ENCODE measurements around the gene CNIH4. TPM values are rescaled to one million over a fixed set of nuclear protein-coding genes. Genes with fewer than 3 reads are reported as not detected.

CNIH4 gene
- total and polyA plus RNA-seq, 10 of the 15 experiments (the other 5 are each of a cell fraction or from before 2014, with no cell fraction given): 23.2 to 173 (median 51.4) TPM

DNA sequence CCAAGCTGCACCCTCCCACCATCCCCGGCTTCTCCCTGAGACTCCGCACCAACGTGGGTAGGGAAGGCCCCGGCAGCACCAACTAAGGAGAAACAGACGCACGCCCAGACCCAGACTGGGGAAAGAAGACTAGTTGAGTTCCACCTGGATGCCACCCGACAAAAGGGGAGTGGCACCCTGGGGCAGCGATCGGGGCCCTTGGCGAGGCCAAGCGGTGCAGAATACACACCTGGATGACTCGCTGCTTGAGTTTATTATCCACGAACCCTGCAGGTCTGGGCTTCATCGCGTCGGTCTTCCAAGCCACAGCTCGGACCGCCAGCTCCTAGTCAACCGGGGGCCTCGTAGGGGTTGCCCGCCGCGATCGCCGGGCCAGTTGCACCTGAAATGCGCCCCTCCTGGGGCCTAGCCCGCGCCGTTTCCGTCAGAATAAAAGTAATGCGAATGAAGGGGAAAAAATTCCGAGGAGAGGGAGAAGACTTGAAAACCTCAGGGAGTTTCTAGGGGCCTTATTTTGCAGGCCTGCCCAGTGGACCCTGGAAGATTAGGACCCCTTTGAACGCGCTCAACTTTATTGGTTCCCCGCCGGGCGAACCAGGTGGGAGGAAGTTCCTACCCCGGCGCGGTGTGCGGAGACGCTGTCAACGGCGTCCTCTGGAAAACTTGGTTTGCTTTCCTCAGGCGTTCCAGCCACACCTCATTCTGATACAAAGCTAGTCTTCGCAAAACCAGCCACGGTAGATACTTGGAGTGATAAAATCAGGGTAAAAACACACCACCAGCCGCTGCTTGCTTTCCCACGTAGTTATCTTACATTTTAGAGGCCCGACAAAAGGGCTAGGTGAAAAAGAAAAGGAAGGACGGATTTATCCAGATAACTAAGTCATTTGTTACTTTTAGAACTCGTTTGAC, 26.6 kb upstream of the CNIH4 start, which contains the start of gene NVL (continued):
- TF ChIP-seq PAX8 (IDR thresholded peaks at IDR 0.05) (no peak), ATF3 (IDR thresholded peaks at IDR 0.05; ENCODE audit: borderline replicate concordance, extremely low read depth, low read depth, low read length) (no peak), BMI1 (IDR thresholded peaks at IDR 0.05; ENCODE audit: borderline replicate concordance) (no peak), SRF (IDR thresholded peaks at IDR 0.05; ENCODE audit: low read depth in 2 of 2, low read length in 2 of 2) (no peak), POLR2AphosphoS2 (IDR thresholded peaks at IDR 0.05; ENCODE audit: low read depth, low read length) (peak; percentile 52; the same call in 1 of the 2 replicates), NBN (IDR thresholded peaks at IDR 0.05) (peak; percentile 93), CHD4 (IDR thresholded peaks at IDR 0.05) (no peak), CEBPB (IDR thresholded peaks at IDR 0.05; ENCODE audit: borderline replicate concordance in 1 of 2, low read depth in 2 of 2, low read length in 2 of 2) (no peak), GABPA (IDR thresholded peaks at IDR 0.05; ENCODE audit: low read depth) (peak; percentile 86), MYB (IDR thresholded peaks at IDR 0.05; ENCODE audit: borderline replicate concordance, low read depth, low read length) (peak; percentile 99), HDAC2 (IDR thresholded peaks at IDR 0.05) (no peak), BACH1 (IDR thresholded peaks at IDR 0.05; ENCODE audit: borderline replicate concordance) (no peak), SPI1 (IDR thresholded peaks at IDR 0.05; ENCODE audit: borderline replicate concordance, insufficient read depth, low read depth, low read length) (peak; percentile 64; the same call in 1 of the 2 replicates), PKNOX1 (IDR thresholded peaks at IDR 0.05) (0 out of 2 replicates have a peak, but pooled peaks have one; percentile 17), FOXM1 (IDR thresholded peaks at IDR 0.05; ENCODE audit: low read depth, low read length) (peak; percentile 66; the same call in 1 of the 2 replicates), STAT3 (IDR thresholded peaks at IDR 0.05; ENCODE audit: low read depth, low read length) (no peak), NFXL1 (IDR thresholded peaks at IDR 0.05; ENCODE audit: borderline replicate concordance) (no peak), RAD21 (IDR thresholded peaks at IDR 0.05; ENCODE audit: insufficient read depth, low read depth, low read length) (no peak)
- TF ChIP-seq, protein P1, sequence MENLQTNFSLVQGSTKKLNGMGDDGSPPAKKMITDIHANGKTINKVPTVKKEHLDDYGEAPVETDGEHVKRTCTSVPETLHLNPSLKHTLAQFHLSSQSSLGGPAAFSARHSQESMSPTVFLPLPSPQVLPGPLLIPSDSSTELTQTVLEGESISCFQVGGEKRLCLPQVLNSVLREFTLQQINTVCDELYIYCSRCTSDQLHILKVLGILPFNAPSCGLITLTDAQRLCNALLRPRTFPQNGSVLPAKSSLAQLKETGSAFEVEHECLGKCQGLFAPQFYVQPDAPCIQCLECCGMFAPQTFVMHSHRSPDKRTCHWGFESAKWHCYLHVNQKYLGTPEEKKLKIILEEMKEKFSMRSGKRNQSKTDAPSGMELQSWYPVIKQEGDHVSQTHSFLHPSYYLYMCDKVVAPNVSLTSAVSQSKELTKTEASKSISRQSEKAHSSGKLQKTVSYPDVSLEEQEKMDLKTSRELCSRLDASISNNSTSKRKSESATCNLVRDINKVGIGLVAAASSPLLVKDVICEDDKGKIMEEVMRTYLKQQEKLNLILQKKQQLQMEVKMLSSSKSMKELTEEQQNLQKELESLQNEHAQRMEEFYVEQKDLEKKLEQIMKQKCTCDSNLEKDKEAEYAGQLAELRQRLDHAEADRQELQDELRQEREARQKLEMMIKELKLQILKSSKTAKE (IDR thresholded peaks at IDR 0.05; ENCODE audit: low read depth, poor library complexity, severe bottlenecking): peak; percentile 86
- TF ChIP-seq, protein P2, sequence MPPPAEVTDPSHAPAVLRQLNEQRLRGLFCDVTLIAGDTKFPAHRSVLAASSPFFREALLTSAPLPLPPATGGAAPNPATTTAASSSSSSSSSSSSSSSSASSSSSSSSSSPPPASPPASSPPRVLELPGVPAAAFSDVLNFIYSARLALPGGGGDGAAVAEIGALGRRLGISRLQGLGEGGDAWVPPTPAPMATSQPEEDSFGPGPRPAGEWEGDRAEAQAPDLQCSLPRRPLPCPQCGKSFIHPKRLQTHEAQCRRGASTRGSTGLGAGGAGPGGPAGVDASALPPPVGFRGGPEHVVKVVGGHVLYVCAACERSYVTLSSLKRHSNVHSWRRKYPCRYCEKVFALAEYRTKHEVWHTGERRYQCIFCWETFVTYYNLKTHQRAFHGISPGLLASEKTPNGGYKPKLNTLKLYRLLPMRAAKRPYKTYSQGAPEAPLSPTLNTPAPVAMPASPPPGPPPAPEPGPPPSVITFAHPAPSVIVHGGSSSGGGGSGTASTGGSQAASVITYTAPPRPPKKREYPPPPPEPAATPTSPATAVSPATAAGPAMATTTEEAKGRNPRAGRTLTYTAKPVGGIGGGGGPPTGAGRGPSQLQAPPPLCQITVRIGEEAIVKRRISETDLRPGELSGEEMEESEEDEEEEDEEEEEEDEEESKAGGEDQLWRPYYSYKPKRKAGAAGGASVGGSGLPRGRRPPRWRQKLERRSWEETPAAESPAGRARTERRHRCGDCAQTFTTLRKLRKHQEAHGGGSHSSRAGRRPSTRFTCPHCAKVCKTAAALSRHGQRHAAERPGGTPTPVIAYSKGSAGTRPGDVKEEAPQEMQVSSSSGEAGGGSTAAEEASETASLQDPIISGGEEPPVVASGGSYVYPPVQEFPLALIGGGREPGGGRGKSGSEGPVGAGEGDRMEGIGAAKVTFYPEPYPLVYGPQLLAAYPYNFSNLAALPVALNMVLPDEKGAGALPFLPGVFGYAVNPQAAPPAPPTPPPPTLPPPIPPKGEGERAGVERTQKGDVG (CRISPR knock-in tag; IDR thresholded peaks at IDR 0.05): no peak
- TF ChIP-seq, protein P3, sequence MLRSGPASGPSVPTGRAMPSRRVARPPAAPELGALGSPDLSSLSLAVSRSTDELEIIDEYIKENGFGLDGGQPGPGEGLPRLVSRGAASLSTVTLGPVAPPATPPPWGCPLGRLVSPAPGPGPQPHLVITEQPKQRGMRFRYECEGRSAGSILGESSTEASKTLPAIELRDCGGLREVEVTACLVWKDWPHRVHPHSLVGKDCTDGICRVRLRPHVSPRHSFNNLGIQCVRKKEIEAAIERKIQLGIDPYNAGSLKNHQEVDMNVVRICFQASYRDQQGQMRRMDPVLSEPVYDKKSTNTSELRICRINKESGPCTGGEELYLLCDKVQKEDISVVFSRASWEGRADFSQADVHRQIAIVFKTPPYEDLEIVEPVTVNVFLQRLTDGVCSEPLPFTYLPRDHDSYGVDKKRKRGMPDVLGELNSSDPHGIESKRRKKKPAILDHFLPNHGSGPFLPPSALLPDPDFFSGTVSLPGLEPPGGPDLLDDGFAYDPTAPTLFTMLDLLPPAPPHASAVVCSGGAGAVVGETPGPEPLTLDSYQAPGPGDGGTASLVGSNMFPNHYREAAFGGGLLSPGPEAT (IDR thresholded peaks at IDR 0.05; ENCODE audit: low read depth): peak; percentile 97
